Stimulated activated CD4-positive, alpha-beta T cell treated with anti-CD3 and anti-CD28 coated beads, TNF-alpha, amount 100 ng/mL, for 24 hours (primary cell): ENCODE data around the gene CCDC30.
A peak's percentile ranks its signal among the peaks of the same experiment; 100 is the strongest.
"Not testable (repeated sequence)": the region's sequence is repeated elsewhere in the genome, so short reads cannot be mapped to it uniquely, and the experiment has no call there.

Experiments used
- DNase-seq, 3 experiments: peaks; one replicate each; pipeline ENCODE4 v3.0.0-alpha.2; 2020; ENCODE audit warnings: low read depth in 3 of 3

The CCDC30 gene

DNA sequence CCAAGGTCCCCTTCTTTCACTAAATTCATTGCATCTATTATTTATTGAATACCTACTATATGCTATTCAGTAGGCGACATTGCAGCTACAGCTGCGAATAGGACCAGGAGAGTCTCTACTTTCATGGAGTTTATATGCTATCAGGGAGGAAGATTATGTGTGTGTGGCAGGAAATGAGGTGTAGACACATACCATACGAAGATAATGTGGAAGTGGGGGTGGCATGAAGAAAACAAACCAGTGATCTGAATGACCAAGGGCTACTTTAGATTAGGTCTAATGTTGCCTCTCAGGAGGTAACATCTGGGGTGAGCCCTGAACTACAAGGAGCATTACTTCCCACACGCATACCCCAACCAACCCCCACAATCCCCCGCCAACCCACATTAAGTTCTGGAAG lies 194.1 kb downstream of the CCDC30 start:
- DNase-seq = no peak

GRCh38 chr1:42657981-42658876 lies 195.1 kb downstream of the CCDC30 start, which contains the start of gene PPIH:
Gene PPIH (plus strand): TSS chr1:42658423. CDS start chr1:42658447, 24 bp downstream.
- peak; percentile 92 to 96 (median 94) for DNase-seq

GRCh38 chr1:42658877-42659337 lies 195.8 kb downstream of the CCDC30 start:
- no peak for DNase-seq

GRCh38 chr1:42660907-42661500 lies 197.9 kb downstream of the CCDC30 start:
- DNase-seq = no peak

DNA sequence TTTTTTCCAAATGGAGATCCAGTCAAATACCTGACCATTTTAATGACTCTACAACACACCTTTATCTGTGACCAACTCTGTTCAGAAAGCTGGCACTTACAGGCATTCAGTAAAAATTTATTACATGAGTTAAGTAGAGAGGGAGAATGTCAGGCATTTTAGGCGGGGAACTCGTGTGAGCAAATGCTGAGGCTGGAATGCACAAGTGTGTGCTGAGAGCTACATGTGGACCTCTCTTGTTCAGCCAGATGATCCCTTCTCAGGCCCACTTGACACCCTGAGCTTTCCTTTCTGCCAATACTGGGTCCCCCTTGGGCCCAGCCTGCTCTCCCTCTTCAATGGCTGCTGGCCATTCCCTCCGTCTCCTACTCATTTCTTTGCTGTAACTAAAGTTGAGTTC lies 206.8 kb downstream of the CCDC30 start:
- no peak for DNase-seq

- no peak for DNase-seq
Observed at GRCh38 chr1:42670425-42670824, 207.3 kb downstream of the CCDC30 start.

GRCh38 chr1:42674214-42674613 lies 211.1 kb downstream of the CCDC30 start:
- no peak for DNase-seq

DNA sequence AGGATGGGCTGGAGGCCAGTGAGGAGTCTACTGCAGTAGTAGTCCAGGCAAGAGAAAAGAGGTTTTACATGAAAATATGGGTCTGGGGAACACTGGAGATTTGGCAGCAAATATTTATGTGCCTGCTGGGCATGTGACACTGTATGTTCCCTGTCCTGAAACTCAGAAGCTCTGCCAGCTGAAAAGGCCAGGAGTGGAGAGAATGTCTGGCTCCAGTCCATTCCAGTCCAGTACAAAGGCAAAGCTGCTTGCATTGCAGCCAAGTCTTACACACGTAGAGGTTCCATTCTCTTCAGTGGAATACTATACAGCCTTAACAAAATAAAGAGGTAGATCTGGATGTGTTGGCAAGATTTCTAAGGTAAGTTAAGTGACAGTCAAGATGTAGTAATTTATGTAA lies 211.6 kb downstream of the CCDC30 start:
- DNase-seq = no peak

DNA sequence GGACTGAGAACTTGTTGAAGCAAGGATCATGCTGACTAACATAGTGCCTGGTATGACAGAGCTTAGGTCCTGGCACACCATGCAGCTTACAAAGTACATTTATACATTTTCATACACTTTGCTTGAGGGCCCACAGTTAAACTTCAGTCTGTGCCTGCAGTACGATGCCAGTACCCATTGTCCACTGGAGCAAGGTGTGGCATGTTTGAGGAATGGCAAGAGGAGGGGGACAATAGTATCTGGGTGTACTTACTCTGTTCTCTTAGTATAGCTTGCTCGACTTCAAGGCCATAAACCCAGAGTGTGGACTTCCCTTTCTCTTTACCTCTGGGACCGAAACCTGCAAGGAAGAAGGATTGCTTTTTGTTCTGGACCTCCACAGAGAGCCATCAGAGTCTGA lies 212.4 kb downstream of the CCDC30 start:
- no peak for DNase-seq

GRCh38 chr1:42676534-42677087 lies 213.5 kb downstream of the CCDC30 start:
- DNase-seq = no peak

DNA sequence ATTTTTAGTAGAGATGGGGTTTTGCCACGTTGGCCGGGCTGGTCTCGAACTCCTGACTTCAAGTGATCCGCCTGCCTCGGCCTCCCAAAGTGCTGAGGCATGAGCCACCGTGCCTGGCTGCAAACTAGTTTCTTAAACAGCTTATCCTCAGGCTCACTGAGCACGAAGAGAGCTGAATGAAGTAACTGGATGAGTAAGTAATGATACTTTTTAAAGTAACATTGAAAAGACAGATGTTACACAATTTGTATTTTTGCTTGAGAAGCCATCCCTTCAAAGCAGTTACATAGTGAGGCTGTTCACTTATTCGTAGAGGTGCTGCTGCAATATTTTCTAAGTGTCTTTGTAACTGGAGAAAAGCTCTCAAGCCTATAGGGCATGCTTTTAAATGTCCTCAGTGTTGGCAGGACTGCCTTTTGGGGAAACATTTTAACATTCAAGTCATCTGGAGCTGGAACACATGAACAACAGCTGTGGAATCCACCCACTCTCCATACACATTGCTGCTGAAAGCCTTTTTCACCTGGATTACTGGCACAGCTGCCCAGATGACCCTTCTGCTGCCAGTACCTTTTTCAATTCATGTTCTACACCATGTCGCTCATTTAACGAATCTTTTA lies 216.4 kb downstream of the CCDC30 start:
- DNase-seq = no peak

DNA sequence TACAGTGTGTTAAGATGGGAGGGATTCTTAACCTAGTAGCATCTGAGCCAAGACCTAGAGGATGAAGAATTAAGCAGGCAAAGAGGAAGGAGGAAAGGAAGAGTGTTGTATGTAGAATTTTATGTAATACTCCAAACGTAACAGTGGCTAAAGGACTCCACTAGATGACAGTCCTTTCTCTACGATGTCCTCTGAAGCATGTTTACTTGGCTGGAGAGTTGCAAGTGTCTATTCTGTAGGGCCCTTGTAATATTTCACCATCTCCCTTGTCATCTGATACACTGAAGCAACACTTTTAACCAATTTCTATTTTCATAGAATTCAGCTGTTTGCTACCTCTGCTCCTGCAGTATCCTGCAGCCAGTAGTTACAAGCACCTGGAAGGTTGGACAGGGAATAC lies 217.0 kb downstream of the CCDC30 start:
- no peak for DNase-seq

- no peak for DNase-seq
Observed at GRCh38 chr1:42680921-42681683, 218.0 kb downstream of the CCDC30 start.

GRCh38 chr1:42681741-42682483 lies 218.8 kb downstream of the CCDC30 start, which contains the start of gene YBX1:
Gene YBX1 (plus strand): TSS chr1:42682418. CDS start chr1:42682566, 148 bp downstream.
- DNase-seq = peak; percentile 83 to 94 (median 90)

- not testable (repeated sequence) for DNase-seq
Observed at GRCh38 chr1:42682484-42682738, 219.3 kb downstream of the CCDC30 start.

DNA sequence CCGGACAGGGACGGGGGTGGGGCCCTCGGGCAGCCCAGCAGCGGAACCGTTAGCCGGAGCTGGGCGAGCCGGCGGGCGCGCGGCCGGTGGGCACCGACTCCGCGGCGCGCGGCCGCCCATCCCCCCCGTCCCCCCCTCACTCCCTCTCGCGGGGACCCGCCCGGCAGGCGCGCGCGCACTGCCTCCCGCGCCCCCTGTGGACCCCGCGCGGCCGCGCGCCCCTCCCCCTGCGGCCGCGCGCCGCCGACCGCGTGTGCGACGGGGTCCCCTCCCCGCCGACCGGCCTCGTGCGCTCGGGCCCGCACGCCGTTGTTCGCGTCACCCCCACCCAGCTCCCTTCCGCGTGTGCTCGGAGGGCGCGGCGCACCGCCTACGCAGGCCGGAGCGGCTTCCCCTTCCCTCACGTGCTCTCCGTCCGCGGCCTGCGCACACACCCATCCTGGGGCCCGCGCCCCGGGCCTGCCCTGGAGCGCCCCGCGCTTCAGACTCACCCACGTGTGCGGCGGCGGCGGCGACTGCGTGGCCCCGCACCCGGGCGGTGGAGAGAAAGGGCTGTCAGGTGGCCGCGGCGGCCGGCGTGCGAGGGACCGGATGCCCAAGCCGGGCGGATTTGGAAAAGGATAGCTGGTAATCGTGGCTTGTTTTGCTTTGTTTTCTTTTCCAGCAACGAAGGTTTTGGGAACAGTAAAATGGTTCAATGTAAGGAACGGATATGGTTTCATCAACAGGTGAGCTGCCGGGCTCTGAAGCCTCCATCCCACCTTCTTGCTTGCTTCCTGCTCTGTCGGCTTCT lies 219.8 kb downstream of the CCDC30 start:
- peak; percentile 37 to 67 (median 40) for DNase-seq

DNA sequence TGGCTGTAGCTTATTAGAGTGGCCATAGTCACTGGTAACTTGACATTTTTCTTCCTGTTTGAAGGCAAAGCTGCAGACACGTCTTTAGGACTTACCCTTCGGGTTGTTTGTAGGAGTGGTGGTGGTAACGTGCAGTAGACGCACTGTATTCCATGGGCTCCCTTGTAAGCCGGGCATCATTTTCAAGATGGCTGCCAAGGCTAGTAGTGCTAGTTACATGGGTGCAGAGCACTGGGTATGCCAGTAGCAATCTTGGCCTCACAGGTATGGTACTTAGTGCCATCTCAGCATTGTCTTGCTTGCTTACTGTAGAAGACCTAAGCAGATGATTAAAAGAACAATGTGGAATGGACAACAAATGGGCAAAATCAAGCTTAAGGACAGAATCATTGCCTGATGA lies 221.1 kb downstream of the CCDC30 start:
- peak in 1 of 3 experiments; percentile 16 for DNase-seq

GRCh38 chr1:42686418-42686817 lies 223.3 kb downstream of the CCDC30 start:
- no peak for DNase-seq

DNA sequence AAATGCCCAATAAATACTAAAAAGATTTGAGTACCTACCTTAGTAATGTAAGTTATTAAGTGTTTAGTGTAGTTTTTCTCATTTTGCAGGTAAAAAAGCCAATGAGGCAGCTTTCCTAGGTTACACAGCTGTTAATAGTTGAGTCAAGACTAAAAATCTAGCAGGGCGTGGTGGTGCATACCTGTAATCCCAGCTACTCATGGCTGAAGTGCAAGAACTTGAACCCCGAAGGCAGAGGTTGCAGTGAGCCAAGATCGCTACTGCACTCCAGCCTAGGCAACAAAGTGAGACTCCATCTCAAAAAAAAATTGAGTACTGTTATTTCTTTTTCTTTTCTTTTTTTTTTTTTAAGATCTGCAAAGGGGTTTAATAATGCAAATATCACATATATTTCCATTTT lies 226.8 kb downstream of the CCDC30 start:
- no peak for DNase-seq
